ENCODE results near the gene DDX54. TPM values are rescaled to one million over a fixed set of nuclear protein-coding genes. Genes with fewer than 3 reads are reported as not detected.
"Not testable (repeated sequence)": the region's sequence is repeated elsewhere in the genome, so short reads cannot be mapped to it uniquely, and the experiment has no call there.

Gene DDX54
- total and polyA plus RNA-seq, 4 donors = 17.9 to 75.3 (median 51.9) TPM

GRCh38 chr12:113119980-113120669 is 65.2 kb downstream of the DDX54 start:
- no peak overlapping the region for H3K9ac ChIP-seq (ENCODE audit: insufficient read depth in 1 of 2, low read length in 2 of 2)
- TF ChIP-seq CTCF (IDR thresholded peaks at IDR 0.05; ENCODE audit: control extremely low read depth, extremely low read depth) = no peak
- no peak overlapping the region for H3K27ac ChIP-seq (ENCODE audit: low read depth in 1 of 2, low read length in 1 of 2)
- ATAC-seq (ENCODE audit: insufficient read depth, low FRiP score) (no peak), DNase-seq (no peak)
- peaks cover 0 to 12% (median 2%) of the 10 kb centered on the region in 4 donors for H3K9me3 ChIP-seq (ENCODE audit: control insufficient read depth in 4 of 4, insufficient read depth in 3 of 4, low read length in 3 of 4)
- H3K27me3 ChIP-seq (ENCODE audit: control insufficient read depth in 3 of 3, insufficient read depth in 3 of 3, low read length in 2 of 3) = no peaks in the 10 kb centered on the region
- H3K36me3 ChIP-seq (ENCODE audit: control insufficient read depth in 4 of 4, insufficient read depth in 4 of 4, low read length in 4 of 4) = no peaks in the 10 kb centered on the region
- WGBS, 2 donors = 31 to 41% methylated on average over 4 of the region's 4 CpGs
- H3K4me1 ChIP-seq (ENCODE audit: control insufficient read depth in 5 of 5, insufficient read depth in 5 of 5, low read length in 5 of 5) = no peaks in the 10 kb centered on the region
- no peak overlapping the region for H3K4me3 ChIP-seq

GRCh38 chr12:113118142-113118541 is 67.1 kb downstream of the DDX54 start:
- Histone ChIP-seq H3K27me3 (ENCODE audit: control insufficient read depth in 3 of 3, insufficient read depth in 3 of 3, low read length in 2 of 3) (peaks cover 0 to 2% (median 0%) of the 10 kb centered on the region in 3 donors), H3K27ac (ENCODE audit: low read depth in 1 of 2, low read length in 1 of 2) (no peak overlapping the region), H3K4me1 (ENCODE audit: control insufficient read depth in 5 of 5, insufficient read depth in 5 of 5, low read length in 5 of 5) (no peaks in the 10 kb centered on the region), H3K4me3 (no peak overlapping the region), H3K36me3 (ENCODE audit: control insufficient read depth in 4 of 4, insufficient read depth in 4 of 4, low read length in 4 of 4) (no peaks in the 10 kb centered on the region), H3K9ac (ENCODE audit: insufficient read depth in 1 of 2, low read length in 2 of 2) (no peak overlapping the region), H3K9me3 (ENCODE audit: control insufficient read depth in 4 of 4, insufficient read depth in 3 of 4, low read length in 3 of 4) (peaks cover 0 to 5% (median under 1%) of the 10 kb centered on the region in 4 donors)
- no peak for TF ChIP-seq CTCF (IDR thresholded peaks at IDR 0.05; ENCODE audit: control extremely low read depth, extremely low read depth)
- DNase-seq (no peak), ATAC-seq (ENCODE audit: insufficient read depth, low FRiP score) (no peak)
- WGBS, 2 donors = 96 to 97% methylated on average over 1 of the region's 1 CpG

- not testable (repeated sequence) for H3K4me3 ChIP-seq; H3K4me1 ChIP-seq (ENCODE audit: control insufficient read depth in 5 of 5, insufficient read depth in 5 of 5, low read length in 5 of 5); H3K9ac ChIP-seq (ENCODE audit: insufficient read depth in 1 of 2, low read length in 2 of 2); ATAC-seq (ENCODE audit: insufficient read depth, low FRiP score); H3K27ac ChIP-seq (ENCODE audit: low read depth in 1 of 2, low read length in 1 of 2); H3K9me3 ChIP-seq (ENCODE audit: control insufficient read depth in 4 of 4, insufficient read depth in 3 of 4, low read length in 3 of 4); H3K27me3 ChIP-seq (ENCODE audit: control insufficient read depth in 3 of 3, insufficient read depth in 3 of 3, low read length in 2 of 3); H3K36me3 ChIP-seq (ENCODE audit: control insufficient read depth in 4 of 4, insufficient read depth in 4 of 4, low read length in 4 of 4); DNase-seq
- 80 to 85% methylated on average over 8 of the region's 8 CpGs for WGBS, 2 donors
These were observed 67.6 kb downstream of the DDX54 start for GRCh38 chr12:113117684-113118083.

GRCh38 chr12:113116875-113117274 is 68.4 kb downstream of the DDX54 start:
- WGBS, 2 donors = 49 to 79% methylated on average over 6 of the region's 6 CpGs
- Histone ChIP-seq H3K27ac (ENCODE audit: low read depth in 1 of 2, low read length in 1 of 2) (no peak overlapping the region), H3K4me3 (no peak overlapping the region), H3K27me3 (ENCODE audit: control insufficient read depth in 3 of 3, insufficient read depth in 3 of 3, low read length in 2 of 3) (peaks cover 0 to 2% (median 0%) of the 10 kb centered on the region in 3 donors), H3K9ac (ENCODE audit: insufficient read depth in 1 of 2, low read length in 2 of 2) (no peak overlapping the region), H3K9me3 (ENCODE audit: control insufficient read depth in 4 of 4, insufficient read depth in 3 of 4, low read length in 3 of 4) (peaks cover 0 to 2% (median 0%) of the 10 kb centered on the region in 4 donors), H3K36me3 (ENCODE audit: control insufficient read depth in 4 of 4, insufficient read depth in 4 of 4, low read length in 4 of 4) (no peaks in the 10 kb centered on the region), H3K4me1 (ENCODE audit: control insufficient read depth in 5 of 5, insufficient read depth in 5 of 5, low read length in 5 of 5) (no peaks in the 10 kb centered on the region)
- DNase-seq (no peak), ATAC-seq (ENCODE audit: insufficient read depth, low FRiP score) (no peak)
- TF ChIP-seq CTCF (IDR thresholded peaks at IDR 0.05; ENCODE audit: control extremely low read depth, extremely low read depth) = no peak

Data from lung (tissue), 12 donors.